Neural progenitor cell (in vitro differentiated cells): ENCODE results near the gene FBXL20.

ENCODE experiments used
- CTCF ChIP-seq: fragments of 200-600 bp; sonication (generic); IDR thresholded peaks from 2 replicates; pipeline ENCODE4 v1.5.1; 2017; ENCODE audit warnings: antibody characterized with exemption, mild to moderate bottlenecking
- EZH2phosphoT487 ChIP-seq: fragments of 200-600 bp; sonication (generic); IDR thresholded peaks from 2 replicates; pipeline ENCODE4 v1.6.1; 2017; ENCODE audit warnings: antibody characterized with exemption

DNA sequence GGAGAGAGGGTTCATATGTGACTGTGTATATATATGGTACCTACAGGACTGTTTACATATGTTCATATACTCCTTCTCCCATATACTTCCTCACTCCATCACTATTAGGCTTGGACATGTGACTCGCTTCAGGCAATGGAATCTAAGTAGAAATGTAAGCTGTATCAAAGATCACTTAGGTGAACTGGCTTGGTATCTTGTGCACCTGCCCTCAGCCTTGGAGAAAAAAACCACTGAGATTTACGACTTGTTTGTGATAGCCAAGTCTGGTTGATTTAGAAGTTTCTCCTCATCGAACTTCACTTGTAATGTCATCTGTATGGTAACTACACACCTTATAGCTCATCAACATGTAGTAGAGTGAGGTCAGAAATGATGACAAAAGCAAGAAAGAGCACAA lies 59.9 kb downstream of the FBXL20 start:
- TF ChIP-seq CTCF (no peak), EZH2phosphoT487 (no peak)
